Neuronal stem cell (in vitro differentiated cells): ENCODE results near the gene SIAH2.

Experiments
- DNase-seq: peaks from one replicate; pipeline ENCODE4 v3.0.0-alpha.2; 2013; ENCODE audit warnings: low spot score
- H2AFZ ChIP-seq: one replicate; pipeline ENCODE4 v1.6.1; 2013; ENCODE audit warnings: mild to moderate bottlenecking, low read length, inconsistent platforms
- H2AK5ac ChIP-seq: 2 replicates; pipeline ENCODE4 v1.6.1; 2013; ENCODE audit warnings: low read depth, mild to moderate bottlenecking, inconsistent platforms, low read length, moderate library complexity, mixed read lengths
- H2BK120ac ChIP-seq: 2 replicates; pipeline ENCODE4 v1.6.1; 2013; ENCODE audit warnings: low read depth, mild to moderate bottlenecking, inconsistent platforms, low read length, moderate library complexity, mixed read lengths
- H2BK12ac ChIP-seq: one replicate; pipeline ENCODE4 v1.6.1; 2013; ENCODE audit warnings: low read length, inconsistent platforms
- H2BK15ac ChIP-seq: 2 replicates; pipeline ENCODE4 v1.6.1; 2013; ENCODE audit warnings: mild to moderate bottlenecking, low read length, inconsistent platforms, mixed read lengths
- H2BK5ac ChIP-seq: one replicate; pipeline ENCODE4 v1.6.1; 2013; ENCODE audit warnings: inconsistent platforms, mild to moderate bottlenecking, low read length, moderate library complexity
- H3K14ac ChIP-seq: one replicate; pipeline ENCODE4 v1.6.1; 2013; ENCODE audit warnings: low read length, inconsistent platforms
- H3K18ac ChIP-seq: 2 replicates; pipeline ENCODE4 v1.6.1; 2013; ENCODE audit warnings: low read length, inconsistent platforms
- H3K23ac ChIP-seq: 2 replicates; pipeline ENCODE4 v1.6.1; 2013; ENCODE audit warnings: low read depth, mild to moderate bottlenecking, mixed read lengths, low read length, inconsistent platforms; ENCODE audit not compliant: poor library complexity
- H3K27ac ChIP-seq: replicated peaks from 3 replicates; pipeline ENCODE4 v1.5.1; 2013; ENCODE audit warnings: low read length, inconsistent platforms
- H3K27me3 ChIP-seq, 3 experiments: 2 replicates each; pipeline ENCODE4 v1.6.1; 2013; ENCODE audit warnings: low read length in 3 of 3, mild to moderate bottlenecking in 2 of 3, inconsistent platforms in 1 of 3, low read depth in 1 of 3, mixed read lengths in 1 of 3, moderate library complexity in 1 of 3; ENCODE audit not compliant: control insufficient read depth in 3 of 3, insufficient read depth in 3 of 3
- H3K36me3 ChIP-seq, 2 donors: replicated peaks in 1 of 2; 2 replicates each; pipeline ENCODE4 v1.6.1; 2013; ENCODE audit warnings: low read length in 2 of 2; ENCODE audit not compliant: control insufficient read depth in 2 of 2, insufficient read depth in 2 of 2
- H3K4ac ChIP-seq: 2 replicates; pipeline ENCODE4 v1.6.1; 2013; ENCODE audit warnings: inconsistent platforms, mild to moderate bottlenecking, low read length, moderate library complexity
- H3K4me1 ChIP-seq, 2 donors: 1 replicate in 1 of 2; 2 replicates in 1 of 2; pipeline ENCODE4 v1.6.1; 2013; ENCODE audit warnings: low read length in 2 of 2, low read depth in 1 of 2; ENCODE audit not compliant: control insufficient read depth in 2 of 2, insufficient read depth in 1 of 2
- H3K4me2 ChIP-seq: one replicate; pipeline ENCODE4 v1.6.1; 2013; ENCODE audit warnings: mild to moderate bottlenecking, low read length, inconsistent platforms; ENCODE audit not compliant: insufficient read depth, poor library complexity, severe bottlenecking
- H3K4me3 ChIP-seq, 2 donors: 2 replicates each; pipeline ENCODE4 v1.5.1; 2013; ENCODE audit warnings: low read length in 2 of 2, mild to moderate bottlenecking in 2 of 2, inconsistent platforms in 1 of 2, moderate library complexity in 1 of 2
- H3K79me1 ChIP-seq: one replicate; pipeline ENCODE4 v1.6.1; 2013; ENCODE audit warnings: low read depth, mild to moderate bottlenecking, inconsistent platforms, low read length, moderate library complexity
- H3K9ac ChIP-seq: one replicate; pipeline ENCODE4 v1.6.1; 2013; ENCODE audit warnings: mild to moderate bottlenecking, low read depth, low read length, inconsistent platforms; ENCODE audit not compliant: poor library complexity
- H3K9me3 ChIP-seq, 2 donors: replicated peaks in 1 of 2; 2 replicates each; pipeline versions ENCODE3 to v1.6.1; 2013; ENCODE audit warnings: low read length in 2 of 2, mild to moderate bottlenecking in 2 of 2, inconsistent platforms in 1 of 2, low read depth in 1 of 2, mixed read lengths in 1 of 2, moderate library complexity in 1 of 2; ENCODE audit not compliant: control insufficient read depth in 2 of 2, insufficient read depth in 1 of 2
- H4K8ac ChIP-seq: one replicate; pipeline ENCODE4 v1.6.1; 2013; ENCODE audit warnings: low read depth, mild to moderate bottlenecking, inconsistent platforms, low read length, moderate library complexity
- H4K91ac ChIP-seq: one replicate; pipeline ENCODE4 v1.6.1; 2013; ENCODE audit warnings: low read length, low read depth, mild to moderate bottlenecking, inconsistent platforms; ENCODE audit not compliant: poor library complexity
- WGBS, 2 donors: extraction: QIAGEN DNeasy Blood & Tissue Kit; methylation state at CpG; one replicate each; pipeline ENCODE4 v1.1.7; 2013; ENCODE audit warnings: missing lambda C conversion rate in 2 of 2, mixed read lengths in 1 of 2; ENCODE audit not compliant: insufficient read length in 2 of 2, insufficient replicate concordance in 1 of 2; ENCODE audit errors: extremely low coverage in 2 of 2; 5-methylcytosine and 5-hydroxymethylcytosine counted together

Gene SIAH2

DNA sequence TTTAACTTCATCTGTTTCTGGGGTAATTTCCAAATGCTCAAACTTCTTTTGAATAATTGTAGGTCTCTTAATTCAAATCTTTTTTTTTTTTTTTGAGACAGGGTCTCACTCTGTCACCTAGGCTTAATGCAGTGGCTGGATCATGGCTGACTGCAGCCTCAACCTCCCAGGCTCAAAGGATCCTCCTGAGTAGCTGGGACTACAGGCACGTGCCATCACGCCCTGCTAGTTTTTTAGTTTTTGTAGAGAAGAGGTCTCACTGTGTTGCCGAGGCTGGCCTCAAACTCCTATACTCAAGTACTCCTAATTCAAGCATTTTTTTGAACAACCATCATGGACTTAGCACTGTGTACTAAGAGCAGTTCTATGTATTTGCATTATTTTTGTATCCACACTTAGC, 3.8 kb upstream of the SIAH2 start:
- Histone ChIP-seq H3K4me1 (peaks cover 0 to 15% of the 10 kb centered on the region in 2 donors), H2AFZ (no peak overlapping the region), H3K14ac (no peak overlapping the region), H2BK5ac (no peak overlapping the region), H3K23ac (no peak overlapping the region), H2BK12ac (no peak overlapping the region), H3K9ac (no peak overlapping the region), H3K4me2 (no peak overlapping the region), H2AK5ac (no peak overlapping the region), H2BK15ac (no peak overlapping the region), H3K4me3 (no peak overlapping the region), H4K91ac (no peak overlapping the region), H3K18ac (no peak overlapping the region), H3K4ac (no peak overlapping the region), H3K36me3 (no peaks in the 10 kb centered on the region), H3K27ac (no peak overlapping the region), H3K27me3 (no peaks in the 10 kb centered on the region), H4K8ac (no peak overlapping the region), H3K79me1 (peaks cover 2% of the 10 kb centered on the region), H3K9me3 (no peaks in the 10 kb centered on the region), H2BK120ac (no peak overlapping the region)
- WGBS, 2 donors, result no CpG with 5 or more reads among the region's 3 CpGs
- DNase-seq, result no peak

DNA sequence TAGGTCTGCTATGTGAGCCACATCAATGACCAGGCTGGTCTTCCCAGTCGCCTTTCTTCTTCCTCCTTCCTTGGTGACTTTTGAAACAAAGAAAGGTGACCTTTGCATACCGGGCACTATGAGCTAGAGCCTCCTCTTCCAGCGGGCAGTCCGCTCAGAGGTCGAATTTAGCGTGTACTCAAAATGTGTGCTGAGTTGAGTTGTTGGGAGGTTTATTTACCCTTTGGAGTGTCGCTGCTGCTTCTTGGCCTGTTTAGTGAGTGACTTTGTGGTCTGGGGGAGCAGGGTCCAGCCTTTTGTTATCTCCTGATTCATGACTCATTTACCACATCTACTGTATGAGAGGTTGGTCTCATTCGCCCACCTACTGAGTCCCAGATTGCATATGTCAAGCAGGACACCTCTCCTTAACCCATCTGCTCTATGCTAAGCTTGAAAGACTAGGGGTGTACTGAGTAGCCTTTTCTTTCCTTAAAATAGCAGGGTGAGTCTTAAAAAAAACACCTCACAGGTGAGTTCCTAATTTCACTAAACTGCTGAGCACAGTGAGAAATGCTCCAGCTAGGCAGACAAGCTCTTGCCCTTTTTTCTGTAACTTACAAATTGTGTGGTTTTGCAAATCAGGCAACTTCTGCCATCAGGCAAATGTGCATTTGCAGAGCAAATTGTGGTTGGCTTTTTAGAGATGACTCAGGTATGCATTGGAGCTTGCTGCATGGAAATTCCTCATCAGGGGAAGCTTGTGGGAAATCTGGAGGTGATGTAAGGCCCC, 3.2 kb upstream of the SIAH2 start:
- Histone ChIP-seq H3K23ac (no peak overlapping the region), H3K27me3 (no peaks in the 10 kb centered on the region), H3K4me1 (peaks cover 0 to 15% of the 10 kb centered on the region in 2 donors), H4K8ac (no peak overlapping the region), H3K4ac (no peak overlapping the region), H3K27ac (peak overlapping the region; percentile 5), H3K36me3 (no peaks in the 10 kb centered on the region), H3K9ac (no peak overlapping the region), H3K9me3 (no peaks in the 10 kb centered on the region), H3K14ac (no peak overlapping the region), H2BK15ac (no peak overlapping the region), H3K18ac (no peak overlapping the region), H2AFZ (no peak overlapping the region), H2BK12ac (no peak overlapping the region), H3K79me1 (peaks cover 2% of the 10 kb centered on the region), H3K4me3 (no peak overlapping the region), H2BK120ac (no peak overlapping the region), H3K4me2 (no peak overlapping the region), H2BK5ac (no peak overlapping the region), H4K91ac (no peak overlapping the region), H2AK5ac (no peak overlapping the region)
- WGBS, 2 donors, result no CpG with 5 or more reads among the region's 8 CpGs
- no peak for DNase-seq

DNA sequence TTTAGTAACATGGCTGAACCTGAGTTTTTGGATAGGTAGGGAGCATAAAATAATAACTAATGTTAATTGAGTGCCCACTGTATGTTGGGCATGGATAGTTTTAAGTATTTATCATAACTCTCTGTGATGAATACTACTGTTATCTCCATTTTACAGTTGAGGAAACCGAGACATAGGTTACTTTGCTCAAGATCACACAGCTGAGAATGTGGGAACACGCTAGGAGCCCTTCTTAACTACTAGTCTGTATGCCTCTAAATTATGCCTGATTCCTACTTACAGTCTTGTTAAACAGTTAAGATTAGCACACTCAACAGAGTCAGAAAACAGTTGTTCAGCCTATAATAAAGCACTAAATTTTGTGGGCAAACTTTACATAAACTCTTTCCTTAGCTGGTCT, 2.0 kb upstream of the SIAH2 start:
- H3K4ac ChIP-seq, result no peak overlapping the region
- H2AFZ ChIP-seq, result no peak overlapping the region
- no peaks in the 10 kb centered on the region for H3K27me3 ChIP-seq
- peaks cover 4 to 13% of the 10 kb centered on the region in 2 donors for H3K4me1 ChIP-seq
- no peak overlapping the region for H3K4me3 ChIP-seq
- no peak overlapping the region for H2BK5ac ChIP-seq
- no peak for DNase-seq
- H3K79me1 ChIP-seq, result peaks cover 2% of the 10 kb centered on the region
- no peak overlapping the region for H3K14ac ChIP-seq
- H3K36me3 ChIP-seq, result peaks cover 0 to 3% of the 10 kb centered on the region in 2 donors
- H3K9me3 ChIP-seq, result no peaks in the 10 kb centered on the region
- no peak overlapping the region for H2BK12ac ChIP-seq
- H3K4me2 ChIP-seq, result no peak overlapping the region
- no peak overlapping the region for H4K8ac ChIP-seq
- no CpG with 5 or more reads among the region's 2 CpGs for WGBS, 2 donors
- no peak overlapping the region for H3K9ac ChIP-seq
- no peak overlapping the region for H2BK120ac ChIP-seq
- no peak overlapping the region for H2BK15ac ChIP-seq
- H4K91ac ChIP-seq, result no peak overlapping the region
- H2AK5ac ChIP-seq, result no peak overlapping the region
- H3K18ac ChIP-seq, result no peak overlapping the region
- H3K27ac ChIP-seq, result no peak overlapping the region
- no peak overlapping the region for H3K23ac ChIP-seq

DNA sequence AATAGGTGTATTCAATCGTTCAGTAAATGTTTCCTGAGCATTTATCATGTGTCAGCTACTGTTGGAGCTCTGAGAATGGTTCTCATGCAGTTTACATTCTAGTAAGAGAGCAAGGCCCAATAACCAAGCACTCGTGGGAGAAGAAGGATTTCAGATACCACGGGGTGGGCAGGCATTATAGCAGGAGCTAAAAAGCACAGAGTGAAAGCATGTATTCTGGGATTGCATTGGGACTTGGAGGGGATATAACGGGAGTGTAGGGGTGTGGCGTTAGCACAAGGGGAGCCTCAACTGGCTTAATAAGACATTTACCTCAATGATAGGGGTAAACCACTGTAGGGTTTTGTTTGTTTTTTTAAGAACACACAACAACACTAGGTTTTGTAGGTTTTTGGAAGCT, 1.6 kb upstream of the SIAH2 start:
- no peak overlapping the region for H3K4me3 ChIP-seq
- H4K91ac ChIP-seq, result no peak overlapping the region
- H2BK5ac ChIP-seq, result no peak overlapping the region
- H4K8ac ChIP-seq, result no peak overlapping the region
- no peak overlapping the region for H2BK12ac ChIP-seq
- no peak overlapping the region for H3K4ac ChIP-seq
- no peak overlapping the region for H2BK120ac ChIP-seq
- H3K14ac ChIP-seq, result no peak overlapping the region
- no peaks in the 10 kb centered on the region for H3K27me3 ChIP-seq
- no peak overlapping the region for H2AK5ac ChIP-seq
- no peak for DNase-seq
- H3K9ac ChIP-seq, result no peak overlapping the region
- peaks cover 0 to 3% of the 10 kb centered on the region in 2 donors for H3K36me3 ChIP-seq
- no peak overlapping the region for H2BK15ac ChIP-seq
- H3K23ac ChIP-seq, result no peak overlapping the region
- no peaks in the 10 kb centered on the region for H3K9me3 ChIP-seq
- peaks cover 2% of the 10 kb centered on the region for H3K79me1 ChIP-seq
- peaks cover 4 to 13% of the 10 kb centered on the region in 2 donors for H3K4me1 ChIP-seq
- H2AFZ ChIP-seq, result no peak overlapping the region
- H3K4me2 ChIP-seq, result no peak overlapping the region
- no peak overlapping the region for H3K18ac ChIP-seq
- no CpG with 5 or more reads among the region's 5 CpGs for WGBS, 2 donors
- no peak overlapping the region for H3K27ac ChIP-seq
